Activated T-helper 1 cell treated with anti-CD3 and anti-CD28 coated beads, Interleukin-12 subunit alpha, Interleukin-12 subunit beta, Interleukin-2, Interleukin-4 antibody, amounts not matched to agents 30 ng/mL and 10 ng/mL and 1 ng/mL, durations not matched to agents 14 hours and 24 hours and 36 hours (primary cell): ENCODE data around the gene POC1A. TPM values are rescaled to one million over a fixed set of nuclear protein-coding genes. Genes with fewer than 3 reads are reported as not detected.

Experiments
- DNase-seq: peaks from one replicate; pipeline ENCODE4 v3.0.0; 2021; ENCODE audit warnings: low spot score
- H3K27ac Mint-ChIP-seq: one replicate; pipeline ENCODE4 v1.8.0; 2021; ENCODE audit warnings: mild to moderate bottlenecking, mixed read lengths
- H3K27me3 Mint-ChIP-seq: one replicate; pipeline ENCODE4 v1.8.0; 2022; ENCODE audit warnings: mild to moderate bottlenecking, moderate library complexity, mixed read lengths; ENCODE audit not compliant: insufficient read depth
- H3K36me3 Mint-ChIP-seq: one replicate; pipeline ENCODE4 v1.8.0; 2021; ENCODE audit warnings: low read depth, mixed read lengths
- H3K4me1 Mint-ChIP-seq: one replicate; pipeline ENCODE4 v1.8.0; 2021; ENCODE audit warnings: low read depth, mixed read lengths
- H3K4me3 Mint-ChIP-seq: one replicate; pipeline ENCODE4 v1.8.0; 2021; ENCODE audit warnings: mild to moderate bottlenecking, moderate library complexity, mixed read lengths
- H3K9me3 Mint-ChIP-seq: one replicate; pipeline ENCODE4 v1.8.0; 2021; ENCODE audit warnings: mixed read lengths
- intact Hi-C: fragments of 100-400 bp; cut with micrococcal nuclease; formaldehyde crosslinking; loops from one replicate; pipeline ENCODE4 v1.15.1; 2024
- total RNA-seq: library from RNA; stranded (reverse); gene quantifications from 2 replicates; pipeline ENCODE4 v1.2.3, GENCODE V29; 2022

POC1A gene
- total RNA-seq, 1 donor from 2014 or later = 20.3 TPM

DNA sequence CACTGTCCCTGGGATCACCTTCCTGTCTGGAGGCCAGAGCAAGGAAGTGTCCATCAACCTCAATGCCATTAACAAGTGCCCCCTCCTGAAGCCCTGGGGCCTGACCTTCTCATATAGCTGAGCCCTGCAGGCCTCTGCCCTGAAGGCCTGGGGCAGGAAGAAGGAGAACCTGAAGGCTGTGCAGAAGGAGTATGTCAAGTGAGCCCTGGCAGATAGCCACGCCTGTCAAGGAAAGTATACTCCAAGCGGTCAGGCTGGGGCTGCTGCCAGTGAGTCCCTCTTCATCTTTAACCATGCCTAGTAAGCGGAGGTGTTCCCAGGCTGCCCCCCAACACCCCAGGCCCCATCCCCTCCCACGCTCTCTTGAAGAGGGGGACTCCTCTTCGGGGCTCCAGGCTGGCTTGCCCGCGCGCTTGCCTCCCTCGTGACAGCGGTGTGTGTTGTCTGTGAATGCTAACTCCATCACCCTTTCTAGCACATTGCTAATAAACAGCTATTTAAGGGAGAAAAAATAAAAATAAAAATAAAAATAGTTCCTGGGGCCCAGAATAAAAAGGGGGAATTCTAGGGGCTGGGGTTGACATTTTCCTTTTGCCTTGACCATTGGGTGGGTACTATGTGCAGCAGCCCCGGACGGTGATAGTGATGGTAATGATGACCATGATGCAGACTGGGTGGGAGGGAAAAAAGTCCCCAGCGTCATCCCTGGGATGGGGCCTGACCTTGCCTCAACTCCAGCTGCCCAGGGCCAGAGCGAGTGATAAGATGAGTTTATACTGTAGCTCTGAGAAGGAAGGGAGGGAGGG, 40.5 kb upstream of the POC1A start:
- DNase-seq = no peak
- Mint-ChIP-seq H3K27me3 (peaks cover 2% of the 10 kb centered on the region), H3K4me1 (peaks cover 36% of the 10 kb centered on the region), H3K36me3 (peaks cover 12% of the 10 kb centered on the region), H3K4me3 (no peak overlapping the region), H3K27ac (no peak overlapping the region), H3K9me3 (no peaks in the 10 kb centered on the region)
- intact Hi-C loops = loop anchor here (5.0 kb wide), 2 partner anchors 197 to 343 kb away; partner anchors contain the start of genes RPL29 and UQCC5

DNA sequence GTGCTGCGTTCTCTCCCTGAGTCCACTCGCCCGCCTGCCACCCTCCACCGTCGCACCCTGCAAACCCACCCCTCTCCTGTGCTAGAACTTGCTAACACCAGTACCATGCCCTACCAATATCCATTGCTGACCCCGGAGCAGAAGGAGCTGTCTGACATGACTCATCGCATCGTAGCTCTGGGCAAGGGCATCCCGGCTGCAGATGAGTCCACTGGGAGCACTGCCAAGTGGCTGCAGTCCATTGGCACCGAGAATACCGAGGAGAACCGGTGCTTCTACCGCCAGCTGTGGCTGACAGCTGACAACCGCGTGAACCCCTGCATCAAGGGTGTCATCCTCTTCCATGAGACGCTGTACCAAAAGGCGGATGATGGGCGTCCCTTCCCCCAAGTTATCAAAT, 38.8 kb upstream of the POC1A start:
- Mint-ChIP-seq H3K27ac (no peak overlapping the region), H3K27me3 (peaks cover 2% of the 10 kb centered on the region), H3K36me3 (no peaks in the 10 kb centered on the region), H3K4me1 (peaks cover 37% of the 10 kb centered on the region), H3K9me3 (no peaks in the 10 kb centered on the region), H3K4me3 (no peak overlapping the region)
- intact Hi-C loops = no loop called here
- DNase-seq = no peak

DNA sequence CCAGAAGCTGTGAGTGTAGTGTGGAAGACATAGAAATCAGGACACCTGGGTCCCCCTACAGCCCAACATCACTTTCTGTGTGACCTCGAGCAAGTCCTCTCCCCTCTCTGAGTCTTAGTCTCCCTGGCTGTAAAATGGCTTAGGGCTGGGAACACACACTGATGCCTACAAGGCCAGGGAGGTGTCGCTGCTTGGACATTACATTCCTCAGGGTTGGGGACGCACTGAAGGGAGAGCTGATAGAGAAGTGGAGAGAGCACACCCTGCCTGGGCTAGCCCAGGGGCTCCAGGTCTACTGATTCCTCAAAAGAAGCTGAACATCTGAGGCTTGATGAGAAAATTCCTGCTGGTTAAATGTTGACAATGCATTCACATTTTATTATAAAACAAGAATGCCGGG, 37.4 kb upstream of the POC1A start:
- no peak overlapping the region for H3K27ac Mint-ChIP-seq
- peaks cover 2% of the 10 kb centered on the region for H3K27me3 Mint-ChIP-seq
- H3K9me3 Mint-ChIP-seq = no peaks in the 10 kb centered on the region
- peaks cover 25% of the 10 kb centered on the region for H3K4me1 Mint-ChIP-seq
- intact Hi-C loops = no loop called here
- H3K36me3 Mint-ChIP-seq = no peaks in the 10 kb centered on the region
- DNase-seq = no peak
- no peak overlapping the region for H3K4me3 Mint-ChIP-seq

DNA sequence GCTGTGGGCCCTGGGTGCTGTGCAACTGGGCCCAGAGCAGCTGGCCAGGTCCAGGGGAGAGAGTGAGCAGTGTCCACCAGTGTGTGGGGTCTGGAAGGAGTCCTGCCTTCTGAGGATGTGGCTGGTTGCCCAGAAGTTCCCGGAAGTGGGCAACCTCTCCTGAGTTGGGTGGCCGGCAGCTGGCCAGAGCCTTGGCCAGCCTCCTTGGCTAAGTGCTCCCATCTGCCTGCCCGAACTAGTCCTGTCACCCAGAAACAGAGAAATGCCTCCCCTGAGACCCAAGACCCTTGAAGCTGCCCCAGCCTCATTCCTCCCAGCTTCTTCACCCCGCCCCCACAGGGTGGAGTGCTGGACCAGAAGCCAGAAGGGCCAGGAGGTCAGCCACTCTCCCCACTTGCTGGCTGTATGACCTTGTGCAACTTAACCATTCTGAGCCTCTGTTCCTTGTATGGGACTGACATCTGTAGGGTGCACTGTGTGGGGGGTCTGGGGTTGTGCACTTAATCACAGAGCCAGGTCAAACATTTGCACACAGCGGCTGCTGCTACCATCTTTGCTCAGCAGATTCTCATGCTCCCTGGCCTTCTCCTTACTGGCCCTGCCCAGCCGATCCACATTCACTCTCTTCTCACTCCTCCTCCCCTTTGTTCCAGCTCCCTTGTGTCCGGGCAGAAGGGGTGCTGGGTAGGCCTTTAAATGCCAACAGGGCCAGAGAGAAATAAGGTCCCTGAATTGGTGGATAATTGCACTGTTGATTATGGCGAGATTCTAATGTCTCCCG, 36.3 kb upstream of the POC1A start:
- intact Hi-C loops = no loop called here
- H3K27me3 Mint-ChIP-seq = peaks cover 2% of the 10 kb centered on the region
- no peak for DNase-seq
- peaks cover 16% of the 10 kb centered on the region for H3K4me1 Mint-ChIP-seq
- H3K4me3 Mint-ChIP-seq = no peak overlapping the region
- no peak overlapping the region for H3K27ac Mint-ChIP-seq
- H3K9me3 Mint-ChIP-seq = no peaks in the 10 kb centered on the region
- no peaks in the 10 kb centered on the region for H3K36me3 Mint-ChIP-seq

DNA sequence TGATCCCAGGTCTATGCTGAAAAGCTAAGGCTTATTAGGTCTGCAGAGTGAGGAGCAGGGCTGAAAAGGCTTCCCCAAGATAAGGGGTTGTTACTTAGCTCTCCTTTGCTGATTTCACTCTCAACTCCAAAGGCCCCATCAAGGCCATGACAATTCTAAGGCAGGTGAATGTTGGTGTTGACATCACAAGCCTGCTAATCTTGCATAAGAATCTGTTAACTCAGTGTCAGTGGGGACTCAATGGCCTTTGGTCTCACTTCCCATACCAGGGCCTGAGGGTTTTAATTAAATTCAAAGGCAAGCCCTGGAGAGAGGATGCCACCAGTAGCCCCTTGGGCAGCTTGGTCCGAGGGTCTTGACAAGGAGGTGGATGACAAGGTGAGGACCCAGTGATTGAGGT, 34.3 kb upstream of the POC1A start:
- H3K4me1 Mint-ChIP-seq = peaks cover 16% of the 10 kb centered on the region
- no peak for DNase-seq
- intact Hi-C loops = no loop called here
- H3K9me3 Mint-ChIP-seq = no peaks in the 10 kb centered on the region
- H3K27ac Mint-ChIP-seq = no peak overlapping the region
- no peaks in the 10 kb centered on the region for H3K36me3 Mint-ChIP-seq
- H3K4me3 Mint-ChIP-seq = no peak overlapping the region
- no peaks in the 10 kb centered on the region for H3K27me3 Mint-ChIP-seq

DNA sequence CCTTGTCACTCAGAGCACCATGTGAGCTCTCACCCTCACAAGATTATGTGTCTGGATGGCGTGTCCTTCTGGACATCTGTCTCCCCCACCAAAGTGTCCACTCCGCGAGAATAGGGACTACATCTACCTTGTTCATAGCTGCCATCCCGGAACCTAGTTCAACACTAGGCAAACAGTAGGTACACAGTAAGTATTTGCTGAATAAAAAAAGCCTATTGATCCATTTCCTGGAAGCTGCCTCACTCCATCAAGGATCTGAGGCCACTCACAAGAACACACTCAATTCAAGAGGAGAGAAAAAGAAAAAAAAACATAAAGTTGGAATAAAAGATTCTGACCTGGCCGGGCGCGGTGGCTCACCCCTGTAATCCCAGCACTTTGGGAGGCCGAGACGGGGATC, 32.5 kb upstream of the POC1A start:
- no peak overlapping the region for H3K4me3 Mint-ChIP-seq
- no peak overlapping the region for H3K27ac Mint-ChIP-seq
- H3K27me3 Mint-ChIP-seq = peaks cover 2% of the 10 kb centered on the region

DNA sequence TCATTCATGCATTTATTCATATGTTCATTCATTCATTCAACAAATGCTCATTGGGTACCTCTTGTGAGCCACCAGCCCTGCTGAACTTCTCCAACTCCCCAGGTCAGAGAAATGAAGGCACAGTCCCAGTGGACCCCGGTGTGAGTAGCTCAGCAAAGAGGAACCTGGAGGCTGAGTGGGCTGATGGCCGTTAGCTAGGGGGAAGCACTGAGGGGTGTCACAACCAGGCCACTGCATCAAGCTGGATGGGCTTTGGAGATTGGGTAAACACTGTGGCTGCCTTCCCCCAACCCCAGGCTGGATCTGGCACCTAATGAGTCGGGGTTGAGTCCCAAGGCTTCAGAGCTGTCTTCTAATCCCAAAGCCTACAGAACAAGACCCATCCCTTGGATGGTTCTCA, 31.6 kb upstream of the POC1A start:
- H3K27me3 Mint-ChIP-seq = peaks cover 2% of the 10 kb centered on the region
- DNase-seq = no peak
- no peak overlapping the region for H3K27ac Mint-ChIP-seq
- H3K4me3 Mint-ChIP-seq = no peak overlapping the region
- no peaks in the 10 kb centered on the region for H3K9me3 Mint-ChIP-seq
- H3K4me1 Mint-ChIP-seq = peaks cover 22% of the 10 kb centered on the region
- no peaks in the 10 kb centered on the region for H3K36me3 Mint-ChIP-seq
- intact Hi-C loops = no loop called here

More for the DNA sequence above, 32.5 kb upstream of the POC1A start:
- H3K4me1 Mint-ChIP-seq = peaks cover 22% of the 10 kb centered on the region
- H3K9me3 Mint-ChIP-seq = no peaks in the 10 kb centered on the region
- intact Hi-C loops = no loop called here
- H3K36me3 Mint-ChIP-seq = no peaks in the 10 kb centered on the region
- no peak for DNase-seq

DNA sequence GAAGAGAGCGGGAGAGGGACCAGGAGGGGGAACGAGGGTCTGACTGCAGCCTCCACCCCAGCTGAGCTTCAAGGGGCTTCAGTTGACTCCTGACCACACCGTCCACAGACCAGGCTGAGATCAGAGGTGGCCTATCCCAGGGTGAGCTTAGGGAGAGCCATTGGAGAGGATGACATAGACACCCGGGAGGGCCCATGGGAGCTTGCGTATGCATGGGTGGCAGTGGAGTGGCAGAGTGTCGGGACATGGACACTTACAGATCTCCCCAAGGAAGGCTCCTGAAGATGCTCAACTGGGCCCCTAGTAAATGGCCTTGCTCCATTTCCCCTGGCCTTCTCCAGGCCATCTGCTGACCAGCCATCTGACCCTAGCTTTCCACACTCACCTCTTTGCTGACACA, 31.1 kb upstream of the POC1A start:
- Mint-ChIP-seq H3K27me3 (peaks cover 2% of the 10 kb centered on the region), H3K4me3 (no peak overlapping the region), H3K9me3 (no peaks in the 10 kb centered on the region), H3K27ac (no peak overlapping the region), H3K4me1 (peaks cover 22% of the 10 kb centered on the region), H3K36me3 (no peaks in the 10 kb centered on the region)
- DNase-seq = no peak
- intact Hi-C loops = no loop called here

DNA sequence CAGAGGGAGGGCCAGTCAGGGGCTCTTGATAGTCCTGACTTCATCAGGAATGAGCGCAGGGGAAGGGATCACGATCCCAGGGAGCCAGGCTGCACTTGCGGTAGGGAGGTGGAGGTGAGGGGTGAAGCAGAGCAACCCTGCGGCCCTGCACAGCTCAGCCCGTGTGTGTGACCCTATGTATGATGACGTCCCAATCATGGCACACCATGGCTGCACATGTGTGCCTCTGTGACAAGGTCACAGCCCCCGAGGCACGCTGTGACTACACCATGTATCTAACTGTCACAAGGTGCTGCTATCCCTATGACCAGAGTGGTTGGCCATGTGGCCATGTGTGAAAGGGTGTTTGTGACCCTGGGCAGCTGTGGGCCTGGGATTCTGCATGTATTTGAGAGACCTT, 30.5 kb upstream of the POC1A start:
- no peak for DNase-seq
- no peaks in the 10 kb centered on the region for H3K36me3 Mint-ChIP-seq
- intact Hi-C loops = no loop called here
- no peak overlapping the region for H3K4me3 Mint-ChIP-seq
- H3K27me3 Mint-ChIP-seq = peaks cover 2% of the 10 kb centered on the region
- no peak overlapping the region for H3K27ac Mint-ChIP-seq
- no peaks in the 10 kb centered on the region for H3K9me3 Mint-ChIP-seq
- H3K4me1 Mint-ChIP-seq = peaks cover 18% of the 10 kb centered on the region

DNA sequence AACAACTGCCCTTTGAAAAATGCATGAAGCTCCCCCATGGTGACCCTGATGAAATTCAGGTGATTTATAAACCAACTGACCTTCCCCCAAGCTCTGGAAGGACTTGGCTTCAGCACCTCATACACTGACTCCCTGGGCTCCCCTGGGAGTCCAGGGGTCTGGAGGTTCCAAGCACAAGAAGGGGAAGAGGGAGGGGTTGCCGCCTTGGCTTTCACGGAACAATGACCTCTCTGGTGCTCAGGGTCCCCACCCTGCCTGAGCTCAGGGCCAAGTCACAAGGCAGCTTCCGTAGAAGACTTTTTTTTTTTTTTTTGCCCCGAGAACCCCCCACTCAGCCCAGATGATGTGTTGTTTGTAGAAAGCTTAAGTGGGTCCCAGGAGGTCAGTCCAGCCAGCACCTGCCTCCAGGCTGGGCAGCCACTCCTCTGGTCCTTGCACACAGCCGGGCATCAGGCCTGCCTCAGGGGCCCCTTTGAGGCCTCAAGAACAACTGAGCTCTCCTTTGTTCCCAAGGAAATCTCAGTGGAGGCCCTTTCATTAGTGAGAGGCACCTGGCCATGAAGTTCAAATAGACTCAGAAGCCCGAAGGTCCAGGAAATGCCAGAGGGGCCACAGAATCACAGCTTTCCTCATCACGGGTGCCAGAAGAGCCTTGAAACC, 29.7 kb upstream of the POC1A start:
- Mint-ChIP-seq H3K4me1 (peaks cover 11% of the 10 kb centered on the region), H3K9me3 (no peaks in the 10 kb centered on the region), H3K36me3 (no peaks in the 10 kb centered on the region), H3K27me3 (peaks cover 2% of the 10 kb centered on the region), H3K4me3 (no peak overlapping the region), H3K27ac (no peak overlapping the region)
- intact Hi-C loops = no loop called here
- DNase-seq = no peak

DNA sequence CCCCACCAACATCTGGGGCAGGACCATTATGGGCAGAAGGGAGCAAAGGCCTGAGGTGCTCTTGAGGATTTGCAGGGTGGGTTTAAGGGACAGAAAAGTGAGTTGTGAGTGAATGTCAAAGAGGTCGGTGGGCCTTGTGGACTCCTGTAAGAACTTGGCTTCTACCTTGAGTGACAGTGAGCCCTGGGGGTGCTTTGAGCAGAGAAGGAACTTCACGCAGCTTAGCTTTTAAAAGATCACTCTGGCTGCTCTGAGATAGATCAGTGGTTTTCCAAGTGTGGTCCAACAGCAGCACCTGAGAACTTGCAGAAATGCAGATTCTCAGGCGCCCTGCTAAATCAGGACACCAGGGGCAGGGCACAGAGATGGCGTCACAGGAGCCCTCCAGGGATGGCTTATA, 28.5 kb upstream of the POC1A start:
- intact Hi-C loops = no loop called here
- H3K27ac Mint-ChIP-seq = no peak overlapping the region

DNA sequence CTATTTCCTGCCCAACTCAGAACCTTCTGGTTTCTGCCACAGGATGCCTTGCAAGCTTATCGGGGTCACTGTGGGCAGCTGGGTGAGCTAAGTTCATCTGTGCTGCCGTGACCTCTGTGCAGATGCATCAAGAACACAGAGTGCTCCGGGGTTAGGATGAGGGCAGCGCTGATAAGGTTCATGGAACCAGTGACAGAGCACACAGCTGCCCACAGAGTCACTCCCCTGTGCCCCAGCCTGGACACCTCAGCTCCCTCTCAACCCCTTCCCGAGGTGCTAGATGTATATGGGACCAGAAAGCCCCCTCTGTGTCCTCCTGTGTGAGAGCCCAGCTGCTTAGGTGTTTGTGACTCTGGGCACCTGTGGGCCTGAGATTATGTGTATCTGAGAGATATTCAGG, 28.0 kb upstream of the POC1A start:
- Mint-ChIP-seq H3K9me3 (no peaks in the 10 kb centered on the region), H3K4me1 (peaks cover 5% of the 10 kb centered on the region), H3K27me3 (peaks cover 6% of the 10 kb centered on the region), H3K27ac (no peak overlapping the region), H3K4me3 (no peak overlapping the region), H3K36me3 (no peaks in the 10 kb centered on the region)
- intact Hi-C loops = no loop called here
- DNase-seq = no peak

More for the DNA sequence above, 28.5 kb upstream of the POC1A start:
- H3K36me3 Mint-ChIP-seq = no peaks in the 10 kb centered on the region
- peaks cover 5% of the 10 kb centered on the region for H3K4me1 Mint-ChIP-seq
- H3K27me3 Mint-ChIP-seq = peaks cover 4% of the 10 kb centered on the region
- no peak for DNase-seq
- no peaks in the 10 kb centered on the region for H3K9me3 Mint-ChIP-seq
- H3K4me3 Mint-ChIP-seq = no peak overlapping the region

DNA sequence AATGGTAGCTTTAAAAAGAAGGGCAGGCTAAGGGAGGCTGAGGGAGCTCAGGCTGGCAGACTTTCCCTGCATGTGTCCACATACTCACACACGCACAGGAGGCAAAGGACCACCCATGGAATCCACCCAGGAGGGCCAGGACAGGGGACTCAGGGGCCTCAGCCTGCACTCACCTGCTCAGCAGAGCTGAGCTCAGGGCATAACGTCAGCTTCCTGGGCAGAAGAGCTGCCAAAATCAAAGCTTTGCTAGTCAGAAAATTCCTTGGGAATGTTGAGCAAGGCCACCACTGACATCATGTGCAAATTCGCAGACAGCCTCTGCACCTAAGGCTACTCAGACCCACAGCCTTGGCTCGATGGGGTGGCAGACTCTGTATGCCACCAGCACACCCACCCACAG, 27.3 kb upstream of the POC1A start:
- Mint-ChIP-seq H3K9me3 (no peaks in the 10 kb centered on the region), H3K27ac (no peak overlapping the region), H3K36me3 (no peaks in the 10 kb centered on the region), H3K4me3 (no peak overlapping the region), H3K27me3 (peaks cover 6% of the 10 kb centered on the region), H3K4me1 (peaks cover 5% of the 10 kb centered on the region)
- DNase-seq = no peak
- intact Hi-C loops = no loop called here
